GM18520 (cell line): Measurements from ENCODE around the gene NLGN3.

ENCODE experiments used
- ATAC-seq: cut with Tn5 transposase; IDR thresholded peaks from one replicate; pipeline ENCODE4 v1.9.1; 2021; ENCODE audit not compliant: unreplicated experiment

NLGN3 gene

DNA sequence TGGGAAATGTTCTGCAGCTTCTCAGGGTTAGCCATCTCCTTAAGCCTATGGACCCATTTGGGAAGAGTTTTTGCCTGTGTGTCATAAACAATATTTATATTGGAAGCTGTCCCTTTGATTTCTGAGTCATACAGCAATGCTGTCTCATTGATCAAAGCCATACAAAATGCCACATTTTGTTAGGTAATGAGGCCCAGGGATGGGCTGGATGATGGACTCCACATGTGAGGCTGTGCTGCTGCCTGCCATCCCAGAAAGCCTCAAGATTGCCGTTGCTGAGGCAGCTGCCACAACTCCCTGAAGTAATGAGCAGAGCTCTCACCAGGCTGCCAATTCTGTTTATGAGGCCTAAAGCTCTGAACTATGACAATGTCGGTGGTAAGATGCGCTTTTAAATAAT lies 66.2 kb downstream of the NLGN3 start:
- ATAC-seq = no peak

DNA sequence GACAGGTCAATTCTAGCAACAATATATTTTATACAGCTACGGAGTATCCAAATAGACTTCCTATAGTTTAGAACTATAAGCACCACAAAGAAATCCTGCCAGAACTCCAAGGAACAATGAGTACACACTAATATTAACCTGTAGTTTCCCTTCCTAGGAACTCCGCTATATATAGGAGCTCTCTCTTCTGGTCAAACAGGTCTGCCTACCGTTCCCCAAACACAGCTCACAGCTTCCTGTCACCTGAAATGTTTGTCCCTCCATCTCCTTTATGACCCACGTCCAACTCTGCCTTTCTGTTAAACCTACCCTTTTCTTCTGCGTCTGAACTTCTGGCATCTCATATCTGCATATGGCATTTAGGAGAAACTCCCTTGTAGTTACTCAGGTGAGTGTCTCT lies 67.9 kb downstream of the NLGN3 start:
- no peak for ATAC-seq

GRCh38 chrX:71214152-71214551 lies 69.5 kb downstream of the NLGN3 start:
- no peak for ATAC-seq

GRCh38 chrX:71214604-71215337 lies 70.1 kb downstream of the NLGN3 start:
- no peak for ATAC-seq

GRCh38 chrX:71215338-71215912 lies 70.8 kb downstream of the NLGN3 start:
- ATAC-seq = no peak

DNA sequence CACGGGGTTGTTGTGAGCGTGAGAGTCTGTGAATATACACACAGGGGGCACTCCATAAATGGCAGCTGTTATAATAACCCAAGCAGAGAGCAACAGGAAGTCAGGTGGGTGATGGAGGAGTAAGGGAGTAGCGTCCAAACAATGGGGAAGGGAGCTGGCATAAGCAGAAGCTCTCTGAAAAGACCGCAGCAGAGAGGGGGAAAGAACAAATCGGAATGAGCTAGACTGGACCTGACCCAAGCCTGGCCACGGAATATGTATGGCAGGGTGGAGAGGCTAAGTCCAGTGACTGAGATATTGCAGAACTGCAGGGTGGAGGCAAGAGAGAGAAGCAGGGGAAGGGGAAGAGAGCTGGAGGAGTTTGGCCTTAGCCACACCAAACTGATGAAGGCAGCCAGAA lies 71.8 kb downstream of the NLGN3 start:
- ATAC-seq = no peak

GRCh38 chrX:71217298-71217697 lies 72.7 kb downstream of the NLGN3 start:
- ATAC-seq = no peak
